Activated T-helper 2 cell treated with anti-CD3 and anti-CD28 coated beads, Interferon-gamma antibody, Interleukin-2, Interleukin-4, amounts not matched to agents 10 μg/mL and 5 μg/mL and 100 μg/mL, durations not matched to agents 14 hours and 24 hours and 36 hours (primary cell): Measurements from ENCODE around the gene BICD2. TPM values are rescaled to one million over a fixed set of nuclear protein-coding genes. Genes with fewer than 3 reads are reported as not detected.

Source experiments
- DNase-seq: peaks from one replicate; pipeline ENCODE4 v3.0.0; 2021; ENCODE audit warnings: low spot score
- H3K27ac Mint-ChIP-seq: one replicate; pipeline ENCODE4 v1.8.0; 2021; ENCODE audit warnings: mixed read lengths
- H3K27me3 Mint-ChIP-seq: one replicate; pipeline ENCODE4 v1.8.0; 2021; ENCODE audit warnings: low read depth, mixed read lengths
- H3K36me3 Mint-ChIP-seq: one replicate; pipeline ENCODE4 v1.8.0; 2021; ENCODE audit warnings: low read depth, mixed read lengths
- H3K4me1 Mint-ChIP-seq: one replicate; pipeline ENCODE4 v1.8.0; 2021; ENCODE audit warnings: low read depth, mixed read lengths
- H3K4me3 Mint-ChIP-seq: one replicate; pipeline ENCODE4 v1.8.0; 2021; ENCODE audit warnings: low read depth, mild to moderate bottlenecking, moderate library complexity, mixed read lengths
- H3K9me3 Mint-ChIP-seq: one replicate; pipeline ENCODE4 v1.8.0; 2021; ENCODE audit warnings: mixed read lengths
- intact Hi-C: fragments of 100-400 bp; cut with micrococcal nuclease; formaldehyde crosslinking; loops from one replicate; pipeline ENCODE4 v1.15.1; 2023
- total RNA-seq: library from RNA; stranded (reverse); gene quantifications from 2 replicates; pipeline ENCODE4 v1.2.3, GENCODE V29; 2022

BICD2 gene
- total RNA-seq, 1 donor from 2014 or later, result 23.6 TPM

DNA sequence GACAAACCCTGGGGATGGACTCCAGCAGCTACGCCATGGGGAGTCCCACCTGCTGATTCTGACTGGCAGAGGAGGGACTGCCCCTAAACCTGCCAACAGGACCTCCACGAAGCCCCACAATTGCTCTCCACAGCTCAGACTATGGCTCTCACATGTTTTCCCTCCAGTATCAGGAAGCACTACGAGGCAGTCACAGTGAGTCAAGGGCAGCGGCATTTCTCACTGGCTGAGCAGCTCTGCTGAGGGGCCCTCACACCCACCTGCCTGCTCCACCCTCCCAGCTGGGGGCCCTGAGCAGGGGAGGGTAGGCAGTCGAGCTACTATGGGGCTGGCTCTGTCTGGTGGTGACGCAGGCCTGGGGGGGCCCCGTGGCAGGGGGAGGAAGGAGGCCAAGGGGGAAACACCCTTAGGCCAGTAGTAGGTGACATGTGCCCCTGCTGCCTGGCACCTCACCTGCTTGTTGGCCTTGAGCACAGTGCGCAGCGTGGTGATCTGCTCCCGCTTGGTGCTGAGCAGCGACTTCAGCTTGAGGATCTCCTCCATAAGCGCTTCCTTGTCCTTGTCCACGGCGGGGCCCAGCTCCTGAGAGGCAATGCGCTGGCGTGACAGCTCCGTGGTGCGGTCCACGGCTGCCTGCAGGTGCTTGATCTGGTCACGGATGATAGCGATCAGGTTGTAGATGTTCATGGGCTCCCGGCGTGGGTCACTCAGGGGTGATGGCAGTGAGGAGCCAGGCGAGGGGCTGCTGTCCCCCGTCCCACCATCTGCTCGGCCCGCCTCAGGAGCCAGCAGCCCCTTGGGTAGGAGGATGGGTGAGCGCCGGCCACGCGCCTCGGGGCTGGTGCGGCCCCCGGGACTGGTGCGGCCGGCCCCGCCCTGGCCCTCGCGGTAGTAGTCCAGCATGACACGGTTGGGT is 46.3 kb downstream of the BICD2 start:
- Mint-ChIP-seq H3K27me3 (no peaks in the 10 kb centered on the region), H3K27ac (no peak overlapping the region), H3K36me3 (peaks cover 46% of the 10 kb centered on the region), H3K4me3 (no peak overlapping the region), H3K4me1 (peaks cover 3% of the 10 kb centered on the region), H3K9me3 (no peaks in the 10 kb centered on the region)
- intact Hi-C loops, result no loop called here
- DNase-seq, result peak; percentile 7

- Mint-ChIP-seq H3K4me3 (no peak overlapping the region), H3K9me3 (no peaks in the 10 kb centered on the region), H3K36me3 (peaks cover 55% of the 10 kb centered on the region), H3K27ac (no peak overlapping the region), H3K27me3 (no peaks in the 10 kb centered on the region), H3K4me1 (peaks cover 9% of the 10 kb centered on the region)
- intact Hi-C loops, result loop anchor here (1.0 kb wide), 1 partner anchor 73 kb away; no protein-coding TSS in a partner anchor
- peak; percentile 7 for DNase-seq
Observed at GRCh38 chr9:92717201-92718085, 47.2 kb downstream of the BICD2 start.

DNA sequence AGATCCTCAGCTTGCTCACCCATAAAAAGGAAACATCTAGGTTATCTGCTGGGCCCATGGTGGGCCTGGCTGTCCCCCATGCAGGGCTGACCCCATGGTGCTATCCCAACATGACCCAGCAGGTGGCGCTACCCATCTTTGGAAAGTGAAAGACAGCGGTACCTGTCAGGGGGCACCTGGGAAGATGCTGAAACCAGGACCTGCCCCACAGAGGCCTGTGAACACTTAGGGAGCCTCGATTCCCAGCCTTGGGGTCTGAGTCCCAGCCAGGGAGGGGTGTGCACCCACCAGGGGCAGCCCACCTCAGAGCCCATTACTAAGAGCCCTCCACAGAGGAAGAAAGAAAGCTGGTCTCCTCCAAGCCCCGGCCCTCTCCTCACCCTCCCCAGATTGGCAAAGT is 48.1 kb downstream of the BICD2 start:
- intact Hi-C loops, result no loop called here
- no peaks in the 10 kb centered on the region for H3K27me3 Mint-ChIP-seq
- H3K4me3 Mint-ChIP-seq, result no peak overlapping the region
- no peak overlapping the region for H3K27ac Mint-ChIP-seq
- DNase-seq, result peak; percentile 66
- no peaks in the 10 kb centered on the region for H3K9me3 Mint-ChIP-seq
- peaks cover 59% of the 10 kb centered on the region for H3K36me3 Mint-ChIP-seq
- H3K4me1 Mint-ChIP-seq, result peaks cover 15% of the 10 kb centered on the region

DNA sequence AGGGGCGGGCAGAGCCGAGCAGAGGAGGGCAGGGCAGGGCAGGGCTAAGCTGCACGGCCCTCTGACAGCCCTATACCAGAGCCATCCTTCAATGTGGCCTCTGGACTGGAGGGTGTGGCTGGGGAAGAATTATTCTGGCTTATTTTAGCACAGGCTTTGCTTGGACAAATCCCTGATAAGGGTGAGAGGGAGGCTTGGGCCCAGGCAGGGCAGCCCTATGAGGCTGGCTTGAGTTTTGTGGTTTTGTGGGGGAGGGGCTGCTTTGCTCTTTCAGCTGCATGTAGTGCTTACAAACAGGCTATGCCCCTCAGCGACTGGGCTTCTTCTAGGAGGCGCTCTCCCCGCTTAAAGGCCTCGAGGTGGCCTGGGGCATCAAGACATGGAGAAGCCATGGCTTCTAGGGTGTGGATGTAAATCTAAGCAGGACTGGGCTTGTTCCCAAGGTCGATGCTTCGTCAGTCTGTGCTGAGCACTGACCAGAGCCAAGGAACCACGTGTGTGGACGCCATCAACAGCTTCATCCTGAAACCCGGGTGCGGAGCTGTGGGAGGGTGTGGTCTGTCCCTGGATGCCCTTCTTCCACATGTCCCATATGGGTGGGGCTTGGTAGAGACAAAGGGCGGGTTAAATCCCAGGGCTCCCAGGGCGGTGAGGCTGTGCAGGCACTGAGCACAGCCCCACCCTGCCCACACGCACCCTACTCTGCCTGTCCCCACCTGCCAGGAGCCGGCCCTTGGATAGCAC is 49.0 kb downstream of the BICD2 start:
- peak; percentile 7 for DNase-seq
- Mint-ChIP-seq H3K27ac (no peak overlapping the region), H3K9me3 (no peaks in the 10 kb centered on the region), H3K4me3 (no peak overlapping the region), H3K36me3 (peaks cover 63% of the 10 kb centered on the region), H3K4me1 (peaks cover 21% of the 10 kb centered on the region), H3K27me3 (no peaks in the 10 kb centered on the region)
- intact Hi-C loops, result no loop called here

GRCh38 chr9:92714787-92715487 is 49.7 kb downstream of the BICD2 start:
- intact Hi-C loops, result no loop called here
- H3K9me3 Mint-ChIP-seq, result no peaks in the 10 kb centered on the region
- no peak overlapping the region for H3K27ac Mint-ChIP-seq
- H3K4me3 Mint-ChIP-seq, result no peak overlapping the region
- H3K36me3 Mint-ChIP-seq, result peaks cover 57% of the 10 kb centered on the region
- H3K4me1 Mint-ChIP-seq, result peaks cover 21% of the 10 kb centered on the region
- no peaks in the 10 kb centered on the region for H3K27me3 Mint-ChIP-seq
- peak; percentile 7 for DNase-seq

- Mint-ChIP-seq H3K36me3 (peaks cover 51% of the 10 kb centered on the region), H3K9me3 (no peaks in the 10 kb centered on the region), H3K27ac (no peak overlapping the region), H3K4me1 (peaks cover 22% of the 10 kb centered on the region), H3K27me3 (no peaks in the 10 kb centered on the region), H3K4me3 (no peak overlapping the region)
- intact Hi-C loops, result no loop called here
- DNase-seq, result no peak
Observed at GRCh38 chr9:92714016-92714415, 50.6 kb downstream of the BICD2 start.

- H3K4me1 Mint-ChIP-seq, result peaks cover 22% of the 10 kb centered on the region
- peak overlapping the region; percentile 38 for H3K27ac Mint-ChIP-seq
- peaks cover 49% of the 10 kb centered on the region for H3K36me3 Mint-ChIP-seq
- DNase-seq, result peak; percentile 7
- no peaks in the 10 kb centered on the region for H3K9me3 Mint-ChIP-seq
- no peaks in the 10 kb centered on the region for H3K27me3 Mint-ChIP-seq
- H3K4me3 Mint-ChIP-seq, result no peak overlapping the region
- intact Hi-C loops, result no loop called here
Observed at GRCh38 chr9:92713528-92713927, 51.1 kb downstream of the BICD2 start.

DNA sequence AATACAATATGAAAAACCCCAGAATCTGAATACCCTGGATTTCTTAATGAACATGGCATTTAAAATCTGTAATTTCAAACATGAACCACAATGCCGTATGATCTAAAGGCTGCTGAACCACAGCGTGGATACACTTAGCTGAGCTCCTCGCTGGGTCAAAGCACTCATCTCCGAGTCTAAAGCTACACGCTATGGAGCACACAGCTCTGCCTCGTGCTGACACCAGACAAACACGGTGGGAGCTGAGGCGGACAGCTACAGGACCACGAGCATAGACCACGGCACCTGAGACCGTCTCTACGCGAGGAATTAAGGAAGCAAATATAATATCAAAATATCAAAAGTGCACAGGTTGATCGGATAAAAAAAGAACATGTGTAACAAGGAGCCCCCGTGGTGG is 51.9 kb downstream of the BICD2 start:
- Mint-ChIP-seq H3K36me3 (peaks cover 49% of the 10 kb centered on the region), H3K27ac (no peak overlapping the region), H3K27me3 (no peaks in the 10 kb centered on the region), H3K4me1 (peaks cover 22% of the 10 kb centered on the region), H3K4me3 (no peak overlapping the region), H3K9me3 (no peaks in the 10 kb centered on the region)
- DNase-seq, result no peak
- intact Hi-C loops, result no loop called here

DNA sequence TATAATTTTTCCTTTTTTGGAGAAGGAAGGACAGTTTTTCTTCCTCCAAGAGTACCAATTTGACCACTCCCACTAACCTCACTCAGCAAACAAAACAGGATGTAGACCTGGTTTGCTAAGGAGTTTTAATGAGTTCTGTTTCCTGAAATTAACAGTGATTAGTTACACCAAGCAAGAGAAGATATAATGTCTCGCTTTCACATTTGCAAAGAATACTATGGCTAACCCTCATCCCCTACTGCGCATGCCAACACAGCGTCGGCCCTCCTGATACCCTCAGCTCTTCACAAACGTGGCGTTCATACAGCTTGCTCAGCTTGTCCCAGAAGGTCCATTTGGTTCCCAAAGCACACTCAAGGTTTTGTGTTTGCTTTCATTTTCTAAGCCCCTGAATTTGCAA is 52.8 kb downstream of the BICD2 start:
- DNase-seq, result peak; percentile 13
- Mint-ChIP-seq H3K27me3 (no peaks in the 10 kb centered on the region), H3K4me1 (peaks cover 29% of the 10 kb centered on the region), H3K9me3 (no peaks in the 10 kb centered on the region), H3K36me3 (peaks cover 49% of the 10 kb centered on the region), H3K4me3 (peak overlapping the region; percentile 51), H3K27ac (peak overlapping the region; percentile 85)
- intact Hi-C loops, result no loop called here

DNA sequence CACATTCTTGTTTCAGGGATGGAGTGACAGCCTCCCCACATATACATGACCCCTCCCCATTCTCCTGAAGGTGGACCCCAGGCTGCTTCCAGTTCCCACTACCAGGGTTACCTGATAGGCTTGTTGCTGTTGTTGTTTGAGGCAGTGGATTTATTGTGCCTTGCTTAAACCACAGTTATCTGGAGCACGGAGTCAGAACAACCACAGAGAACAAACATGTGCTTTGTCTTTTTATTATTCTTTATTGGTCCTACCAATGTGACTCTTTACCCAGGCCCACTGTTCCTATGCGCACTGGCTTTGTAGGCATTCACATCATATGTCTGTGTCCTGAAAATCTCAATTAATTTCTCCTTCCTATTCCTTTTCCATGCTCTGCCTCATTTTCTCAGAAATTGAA is 53.5 kb downstream of the BICD2 start:
- intact Hi-C loops, result no loop called here
- Mint-ChIP-seq H3K36me3 (peaks cover 45% of the 10 kb centered on the region), H3K27me3 (no peaks in the 10 kb centered on the region), H3K4me1 (peaks cover 35% of the 10 kb centered on the region), H3K4me3 (no peak overlapping the region), H3K27ac (no peak overlapping the region), H3K9me3 (no peaks in the 10 kb centered on the region)
- DNase-seq, result no peak

DNA sequence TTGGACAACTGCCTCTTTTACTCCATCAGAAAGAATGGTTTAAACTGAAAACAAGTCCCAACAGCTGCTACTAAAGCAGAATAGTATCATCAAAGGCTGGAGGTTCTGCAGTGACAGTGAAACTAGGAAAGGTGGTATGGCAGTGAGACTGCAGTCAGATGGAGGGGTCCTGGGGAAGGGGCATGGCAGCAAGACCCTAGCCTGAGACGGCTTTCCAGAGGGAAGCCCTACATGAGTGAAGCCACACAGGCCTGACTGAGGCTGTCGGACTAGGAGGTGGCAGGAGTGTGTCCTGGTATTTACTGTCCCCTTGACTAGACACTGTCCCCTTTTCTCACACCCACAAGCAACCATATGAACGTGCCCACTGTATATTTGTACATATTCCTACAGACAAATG is 54.3 kb downstream of the BICD2 start:
- Mint-ChIP-seq H3K4me1 (peaks cover 37% of the 10 kb centered on the region), H3K27me3 (no peaks in the 10 kb centered on the region), H3K9me3 (no peaks in the 10 kb centered on the region), H3K4me3 (no peak overlapping the region), H3K27ac (no peak overlapping the region), H3K36me3 (peaks cover 42% of the 10 kb centered on the region)
- peak; percentile 5 for DNase-seq
- intact Hi-C loops, result no loop called here

DNA sequence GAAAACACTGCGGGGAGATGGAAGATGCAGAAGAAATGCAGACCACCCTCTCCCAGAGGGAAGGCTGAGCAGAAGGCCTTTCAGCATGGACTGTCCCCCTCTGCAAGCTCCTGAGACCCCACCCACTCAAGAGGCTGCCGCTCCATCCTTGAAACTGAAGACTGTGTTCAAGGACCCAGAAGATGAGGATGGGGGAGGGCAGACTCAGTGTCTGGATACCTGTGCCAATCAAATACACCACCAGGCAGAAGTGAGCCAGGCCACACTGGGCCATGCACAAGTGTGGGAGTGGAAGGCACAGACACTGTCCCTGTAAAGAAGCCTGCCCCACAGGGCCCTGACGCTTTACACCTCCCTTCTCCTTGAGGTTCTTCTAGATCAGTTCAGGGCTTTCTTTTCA is 54.7 kb downstream of the BICD2 start:
- Mint-ChIP-seq H3K4me3 (no peak overlapping the region), H3K27me3 (no peaks in the 10 kb centered on the region), H3K4me1 (peaks cover 37% of the 10 kb centered on the region), H3K9me3 (no peaks in the 10 kb centered on the region), H3K27ac (no peak overlapping the region), H3K36me3 (peaks cover 41% of the 10 kb centered on the region)
- no peak for DNase-seq
- intact Hi-C loops, result no loop called here
